Ramos (cell line): ENCODE measurements around the gene BYSL.

Experiments
- in situ Hi-C: fragments of 300-500 bp; cut with MboI; formaldehyde crosslinking; loops from one replicate; pipeline ENCODE4 v1.14.3; 2022; ENCODE audit warnings: low sequenced_read_pairs; ENCODE audit not compliant: unreplicated experiment

BYSL gene

GRCh38 chr6:41970436-41970846 is 49.1 kb downstream of the BYSL start:
- in situ Hi-C loops = no loop called here

DNA sequence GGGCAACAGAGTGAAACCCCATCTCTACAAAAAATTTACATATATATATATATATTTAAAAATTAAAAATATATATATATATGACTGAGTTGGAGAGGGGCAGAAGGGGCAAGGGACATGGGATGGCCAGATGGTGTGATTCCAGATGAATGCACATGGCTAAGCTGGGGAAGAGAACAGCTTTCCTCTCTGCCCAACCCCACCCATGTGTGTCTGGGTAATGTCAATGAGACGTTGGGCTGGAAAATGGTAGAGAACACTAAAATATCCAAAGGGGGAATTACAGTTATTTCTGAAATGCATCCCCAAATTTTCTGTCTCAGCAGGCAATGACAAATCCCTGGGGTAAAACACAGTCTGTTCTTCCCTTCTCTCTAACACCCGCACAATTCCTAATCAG is 51.5 kb downstream of the BYSL start:
- in situ Hi-C loops = no loop called here

DNA sequence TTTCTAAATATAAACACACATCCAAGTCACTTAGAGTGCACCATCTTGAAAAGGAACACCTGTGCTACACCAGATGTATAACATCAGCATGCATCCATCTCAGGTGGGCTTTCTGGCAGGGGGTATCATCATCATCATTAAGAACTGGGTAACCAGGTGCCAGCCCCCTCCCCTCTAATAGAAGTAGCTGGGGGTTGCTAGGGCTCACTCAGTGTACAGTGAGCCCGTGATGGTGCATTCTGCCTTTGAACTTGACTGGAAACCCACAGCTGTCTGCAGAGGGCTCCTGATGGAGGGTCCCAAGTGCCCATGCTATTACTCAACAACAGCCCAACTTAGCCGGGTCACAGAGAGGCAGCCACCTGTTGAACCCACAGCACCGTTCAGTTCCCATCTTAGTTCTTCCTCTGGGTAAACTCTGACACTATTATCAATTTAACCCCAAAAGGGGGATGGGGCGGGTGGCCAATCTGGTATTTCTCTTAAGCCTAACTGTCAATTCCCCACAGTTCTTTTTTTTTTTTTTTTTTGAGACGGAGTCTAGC is 53.1 kb downstream of the BYSL start:
- in situ Hi-C loops = no loop called here

DNA sequence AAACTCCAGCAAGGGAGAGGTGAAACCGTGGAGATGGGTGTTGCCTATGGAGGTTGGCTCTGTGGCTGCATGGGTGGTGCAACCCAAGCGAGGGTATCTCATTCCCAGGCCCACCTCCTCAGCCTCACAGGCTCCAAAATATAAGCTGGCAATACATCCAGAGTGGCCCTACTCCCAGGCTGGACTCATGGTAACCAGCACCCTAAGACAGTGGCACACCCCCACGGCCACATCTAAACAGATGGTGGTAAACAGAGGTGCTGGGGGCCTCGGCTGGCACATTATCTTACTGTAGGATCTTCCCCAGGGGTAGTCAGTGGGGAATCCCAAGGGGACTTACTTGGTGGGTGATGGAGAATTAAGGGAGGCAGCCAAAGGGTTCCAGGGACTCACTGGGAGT is 54.0 kb downstream of the BYSL start:
- in situ Hi-C loops = no loop called here

DNA sequence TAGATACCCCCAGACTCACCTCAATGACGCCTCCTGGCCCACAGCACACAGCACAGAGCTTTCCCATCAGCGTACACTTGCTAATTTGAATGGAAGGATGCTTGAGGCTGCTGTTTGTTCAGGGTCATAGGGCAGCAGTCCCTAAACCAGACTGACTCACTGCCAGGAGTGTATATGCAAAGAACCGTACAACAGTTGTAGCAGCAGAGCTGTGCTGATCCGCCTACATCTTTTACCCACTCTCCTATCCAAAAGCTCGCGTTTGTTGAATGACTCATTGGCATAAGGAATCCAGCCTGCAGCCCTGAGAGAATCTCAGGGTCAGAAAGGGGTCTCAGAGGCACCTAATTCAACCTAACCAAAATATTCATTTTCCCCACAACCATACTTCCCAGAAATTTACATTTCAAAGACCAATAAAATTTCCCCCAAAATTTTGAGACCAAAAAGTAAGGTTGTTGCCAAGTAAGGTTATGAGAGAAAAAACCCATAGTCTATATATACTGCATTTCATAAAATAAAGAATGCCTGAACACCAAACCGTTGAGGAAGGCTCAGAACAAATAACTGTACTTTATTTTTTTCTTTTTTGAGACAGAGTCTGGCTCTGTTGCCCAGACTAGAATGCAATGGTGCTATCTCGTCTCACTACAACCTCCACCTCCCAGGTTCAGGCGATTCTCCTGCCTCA is 55.6 kb downstream of the BYSL start:
- in situ Hi-C loops = no loop called here
